HG03064 (cell line): ENCODE measurements around the gene NDUFB5.

Experiments used
- ATAC-seq: cut with Tn5 transposase; IDR thresholded peaks from one replicate; pipeline ENCODE4 v1.9.1; 2021; ENCODE audit warnings: low read depth; ENCODE audit not compliant: unreplicated experiment

Gene NDUFB5

GRCh38 chr3:179604321-179605078 is at the start of gene NDUFB5, which contains the start of gene MRPL47:
Gene NDUFB5, plus strand, starts transcription at chr3:179604794. Its CDS starts 22 bp downstream, at chr3:179604816.
Gene MRPL47, minus strand, starts transcription at chr3:179604638. Its CDS starts 14 bp downstream, at chr3:179604624.
- peak; percentile 98 for ATAC-seq

DNA sequence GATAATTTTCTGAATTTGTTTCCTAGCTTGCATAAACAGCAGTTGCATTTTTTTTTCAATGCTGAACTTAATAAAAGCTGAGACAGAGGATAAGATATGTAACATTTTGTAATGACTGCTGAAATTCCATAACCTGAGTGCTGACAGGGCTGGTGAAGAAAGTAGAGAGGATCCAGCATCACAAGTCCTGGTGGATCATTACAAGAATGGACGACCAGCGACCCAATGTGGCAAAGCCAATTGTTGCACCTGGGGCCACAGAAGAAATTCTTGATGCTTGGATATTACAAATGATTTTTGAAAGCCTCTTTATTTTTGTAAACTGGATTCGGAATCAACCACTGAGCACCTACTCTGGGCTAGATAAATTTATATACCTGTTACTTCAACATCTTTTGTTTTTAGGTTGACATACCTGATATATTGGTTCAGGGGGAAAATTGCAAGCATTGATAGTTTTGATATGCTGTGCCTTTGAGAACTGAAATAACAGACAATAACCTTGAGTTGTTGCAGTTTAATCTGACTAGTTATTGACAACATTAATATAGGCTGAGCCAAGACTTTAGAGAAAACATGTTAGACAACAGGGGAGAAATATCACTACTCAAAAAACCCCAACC is 45.7 kb upstream of the NDUFB5 start:
- ATAC-seq = no peak

- no peak for ATAC-seq
Measured at GRCh38 chr3:179560791-179561190, 43.8 kb upstream of the NDUFB5 start.

DNA sequence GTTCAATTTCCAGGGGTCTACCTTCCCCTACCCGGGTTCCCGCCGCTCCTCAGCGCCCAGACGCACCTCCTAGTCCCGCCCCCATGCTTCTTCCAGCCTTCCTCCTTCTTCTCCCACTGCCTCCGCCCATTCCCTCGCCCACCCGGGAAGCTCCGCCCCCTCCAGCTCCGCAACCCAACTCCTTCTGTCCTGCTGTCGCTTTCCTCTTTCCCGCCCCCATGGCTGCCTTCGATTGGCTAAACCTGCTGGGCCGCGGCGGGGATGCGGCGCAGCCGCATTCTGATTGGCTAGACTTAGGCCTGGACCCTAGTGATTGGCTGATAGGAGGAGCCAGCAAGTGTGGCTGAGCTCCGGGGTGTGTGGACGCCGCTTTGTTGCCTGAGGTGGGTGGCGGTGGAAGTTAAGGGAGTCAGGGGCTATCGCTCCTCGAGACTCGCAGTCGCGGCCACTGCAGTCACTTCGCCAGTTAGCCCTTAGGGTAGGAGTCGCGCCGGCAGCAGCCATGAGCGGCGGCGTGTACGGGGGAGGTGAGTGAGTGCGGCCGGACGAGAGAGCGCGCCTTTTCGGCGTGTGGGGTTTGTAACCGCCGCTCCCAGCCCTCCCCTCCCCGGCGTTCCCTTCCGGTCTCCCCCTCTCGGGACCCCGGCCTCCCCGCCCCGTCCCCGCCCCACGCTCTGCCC is 41.9 kb upstream of the NDUFB5 start, which contains the start of gene ACTL6A:
Gene ACTL6A (plus strand): TSS at position 336 of the 680 bp plus-strand sequence. CDS start 167 bp downstream, at position 503.
- ATAC-seq = peak; percentile 97

DNA sequence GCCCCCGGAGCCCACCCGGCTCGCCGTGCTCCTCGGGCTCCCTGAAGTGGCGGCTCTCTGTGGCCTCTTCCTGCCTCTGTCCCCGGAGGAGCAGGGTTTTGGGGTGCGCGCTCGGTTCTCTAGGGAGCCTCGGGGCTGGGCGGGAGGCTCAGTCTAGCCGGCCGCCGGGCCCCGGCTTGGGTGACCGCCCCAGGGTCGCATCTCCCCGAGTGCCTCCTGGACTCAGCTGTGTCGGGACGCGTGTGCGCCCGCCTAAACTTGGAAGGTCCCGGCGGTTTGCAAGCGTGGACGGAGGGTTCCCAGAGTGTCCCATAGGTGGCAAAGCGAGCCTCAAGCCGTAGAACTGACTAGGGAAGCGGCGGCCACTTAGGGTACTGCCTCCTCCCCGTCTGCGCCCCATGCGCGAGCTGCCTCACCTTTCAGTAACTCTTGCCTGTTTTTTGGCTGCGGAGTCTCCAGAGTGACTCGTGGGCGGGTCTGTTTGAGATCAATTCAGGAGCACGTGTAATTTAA is 41.3 kb upstream of the NDUFB5 start:
- ATAC-seq = peak; percentile 49

GRCh38 chr3:179565496-179565895 is 39.1 kb upstream of the NDUFB5 start:
- ATAC-seq = no peak

DNA sequence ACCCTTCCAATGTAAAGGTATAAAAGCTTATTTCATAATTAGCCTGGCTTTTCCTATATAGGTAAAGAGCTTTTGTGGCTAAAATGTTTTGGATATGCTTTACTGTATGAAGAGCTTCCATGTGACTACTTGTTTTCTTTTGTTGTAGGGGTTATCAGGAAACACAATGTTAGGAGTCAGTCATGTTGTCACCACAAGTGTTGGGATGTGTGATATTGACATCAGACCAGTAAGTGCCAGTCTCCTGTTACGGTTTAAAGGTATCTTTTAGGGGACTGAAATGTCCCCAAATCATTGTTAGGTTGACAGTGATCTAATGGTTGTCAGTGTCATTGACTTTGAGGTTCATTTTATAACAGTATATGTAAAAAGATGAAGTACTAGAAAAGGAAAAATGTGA is 23.6 kb upstream of the NDUFB5 start:
- ATAC-seq = no peak

DNA sequence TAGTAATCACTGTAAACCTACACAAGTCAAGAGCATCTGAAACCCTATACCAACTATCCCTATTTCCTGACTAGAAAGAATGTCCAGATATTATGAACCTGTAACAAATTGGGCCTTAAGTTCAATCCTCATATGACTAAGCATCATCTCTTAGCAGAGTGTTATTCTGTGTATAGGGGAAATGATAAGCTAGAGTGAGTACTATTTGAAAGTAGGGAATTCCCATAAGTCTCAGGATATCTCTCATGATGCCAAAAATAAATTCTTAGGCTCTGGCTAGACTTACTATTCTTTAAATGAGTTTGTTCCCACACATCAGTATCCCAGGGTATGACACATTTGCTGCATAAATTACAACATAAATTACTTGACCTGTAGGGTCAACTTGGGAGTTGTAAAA is 15.5 kb upstream of the NDUFB5 start:
- no peak for ATAC-seq

GRCh38 chr3:179590669-179591068 is 13.9 kb upstream of the NDUFB5 start:
- no peak for ATAC-seq

DNA sequence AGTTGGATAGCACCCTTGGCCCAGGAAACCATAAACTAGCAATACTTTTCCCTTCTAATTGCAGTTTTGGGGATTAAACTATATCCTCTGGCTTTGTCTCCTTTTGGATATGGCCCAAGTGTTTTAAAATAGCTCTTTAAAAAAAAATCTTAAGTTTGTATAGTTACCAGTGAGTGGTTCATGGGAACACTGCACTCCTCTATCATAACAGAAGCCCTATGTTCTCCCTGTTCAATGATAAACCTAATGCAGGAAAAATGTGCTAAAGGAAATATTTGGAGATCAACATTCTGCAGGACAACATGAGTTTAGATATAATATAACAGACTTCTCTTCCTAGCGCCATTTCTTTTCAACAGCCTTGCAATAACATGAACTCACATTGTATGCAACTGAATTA is 13.3 kb upstream of the NDUFB5 start:
- no peak for ATAC-seq

GRCh38 chr3:179599531-179599930 is 5.1 kb upstream of the NDUFB5 start:
- ATAC-seq = no peak

GRCh38 chr3:179603321-179603720 is 1.3 kb upstream of the NDUFB5 start:
- no peak for ATAC-seq

- no peak for ATAC-seq
Measured at GRCh38 chr3:179603831-179604230, 763 bp upstream of the NDUFB5 start.

DNA sequence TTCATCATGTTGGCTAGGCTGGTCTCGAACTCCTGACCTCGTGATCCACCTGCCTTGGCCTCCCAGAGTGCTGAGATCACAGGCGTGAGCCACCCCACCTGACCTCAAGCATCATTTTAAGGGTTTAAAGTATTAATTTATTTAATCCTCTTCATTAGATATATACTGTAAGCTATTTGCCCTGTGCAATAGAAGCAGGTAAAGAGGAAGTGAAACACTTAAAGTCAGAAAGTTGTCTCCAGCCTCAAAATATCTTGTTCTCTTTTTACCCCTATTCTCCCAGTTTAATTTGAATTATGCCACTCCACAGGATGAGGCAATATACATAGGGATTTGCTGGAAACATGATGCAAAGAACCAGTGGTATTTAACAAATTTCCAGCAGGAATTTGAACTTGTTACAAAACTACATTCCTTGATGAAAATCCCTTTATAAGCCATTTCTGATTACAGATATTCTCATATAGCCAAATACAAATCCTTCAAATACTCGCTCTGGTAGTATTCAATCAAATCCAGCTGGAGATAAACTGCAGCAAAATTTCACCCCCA is 2.0 kb downstream of the NDUFB5 start:
- no peak for ATAC-seq

DNA sequence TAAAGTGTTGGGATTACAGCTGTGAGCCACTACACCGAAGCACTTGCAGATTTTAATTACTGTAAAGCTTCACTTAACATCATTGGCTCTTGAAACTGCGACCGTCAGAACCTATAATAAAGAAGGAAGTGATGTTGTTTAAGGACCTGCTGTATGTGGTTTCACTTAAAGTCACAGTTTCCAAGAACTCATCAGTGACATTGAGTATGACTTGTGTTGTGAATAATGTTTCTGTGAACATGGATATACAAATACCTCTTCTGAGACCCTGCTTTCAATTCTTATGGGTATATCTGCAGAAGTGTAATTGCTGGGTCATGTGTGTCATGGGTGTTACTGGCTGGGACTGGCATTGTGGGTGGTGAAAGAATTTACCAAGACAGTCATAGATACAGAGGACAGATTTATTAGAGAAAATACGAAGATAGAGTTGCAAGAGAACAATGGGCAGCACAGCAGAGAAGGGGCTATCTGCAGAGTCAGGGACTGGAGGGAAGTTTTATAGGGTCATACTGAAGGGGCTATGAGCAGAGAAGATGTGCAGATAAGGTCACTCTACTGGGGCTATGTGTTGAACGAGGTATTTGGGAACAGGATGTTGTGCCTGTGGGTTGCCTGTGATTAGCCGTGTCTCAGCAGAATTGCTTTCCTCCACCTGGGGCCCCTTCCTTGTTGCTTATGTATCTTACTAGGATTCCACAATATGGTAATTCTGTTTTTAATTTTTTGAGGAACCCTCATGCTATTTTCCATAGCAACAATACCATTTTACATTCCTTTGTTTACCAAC is 4.5 kb downstream of the NDUFB5 start:
- ATAC-seq = peak; percentile 49

DNA sequence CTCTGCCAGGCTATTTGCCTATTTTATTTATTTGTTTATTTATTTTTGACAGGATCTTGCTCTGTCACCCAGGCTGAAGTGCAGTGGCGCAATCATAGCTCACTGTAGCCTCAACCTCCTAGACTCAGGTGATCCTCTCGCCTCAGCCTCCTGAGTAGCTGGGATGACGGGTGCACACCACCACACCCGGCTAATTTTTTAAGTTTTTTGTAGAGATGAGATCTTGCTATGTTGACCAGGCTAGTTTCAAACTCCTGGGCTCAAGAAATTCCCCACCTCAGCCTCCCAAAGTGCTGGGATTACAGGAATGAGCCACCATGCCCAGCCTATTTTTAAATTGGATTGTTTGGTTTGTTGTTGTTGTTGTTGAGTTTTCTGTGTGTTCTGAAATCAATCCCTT is 5.5 kb downstream of the NDUFB5 start:
- ATAC-seq = no peak

- ATAC-seq = no peak
Measured at GRCh38 chr3:179613807-179614206, 9.2 kb downstream of the NDUFB5 start.

DNA sequence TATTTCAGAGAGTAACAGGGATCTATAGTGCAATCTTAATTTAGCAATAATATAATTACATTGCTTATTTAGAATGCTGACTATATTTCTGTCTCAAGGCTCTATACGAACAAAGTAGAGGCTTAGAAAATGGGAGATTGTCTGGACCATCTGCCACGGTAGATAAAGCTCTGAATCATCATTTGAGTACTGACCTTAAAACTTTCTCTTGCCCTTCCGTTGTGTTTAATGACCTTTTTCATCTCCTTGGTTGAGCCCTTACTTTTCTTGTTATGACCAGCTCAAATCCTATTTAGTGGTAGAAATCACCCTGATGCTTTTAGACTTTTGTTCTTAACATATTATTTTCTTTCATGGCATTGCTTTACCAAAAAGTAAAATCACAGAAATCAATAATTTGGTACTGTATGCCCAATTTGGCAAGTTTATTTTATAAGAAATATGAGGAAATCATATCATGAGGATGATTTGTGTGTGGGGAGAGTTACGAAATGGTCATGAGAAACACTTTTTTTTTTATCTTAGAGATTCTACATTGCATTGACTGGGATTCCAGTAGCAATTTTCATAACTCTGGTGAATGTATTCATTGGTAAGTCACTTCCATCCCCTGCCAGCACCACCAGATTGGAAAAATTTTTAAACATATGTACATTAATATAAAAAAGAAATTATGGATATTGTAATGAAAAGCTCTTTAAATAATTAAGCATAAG is 11.0 kb downstream of the NDUFB5 start:
- no peak for ATAC-seq

DNA sequence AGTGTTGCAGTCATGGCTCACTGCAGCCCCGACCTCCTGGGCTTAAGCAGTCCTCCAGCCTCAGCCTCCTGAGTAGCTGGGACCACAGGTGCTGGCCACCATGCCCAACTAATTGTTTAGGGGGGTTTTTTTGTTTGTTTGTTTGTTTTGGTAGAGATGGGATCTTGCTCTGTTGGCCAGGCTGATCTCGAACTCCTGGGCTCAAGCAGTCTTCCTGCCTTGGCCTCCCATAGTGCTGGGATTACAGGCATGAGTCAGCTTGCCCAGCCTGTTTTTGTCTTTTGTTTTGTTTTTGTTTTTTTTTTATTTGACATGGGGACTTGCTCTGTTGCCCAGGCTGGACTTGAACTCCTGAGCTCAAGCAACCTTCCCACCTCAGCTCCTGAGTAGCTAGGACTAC is 17.4 kb downstream of the NDUFB5 start:
- no peak for ATAC-seq
